B cell (primary cell): ENCODE measurements around the gene POT1.

Source experiments
- CTCF ChIP-seq: fragments of 200-600 bp; IDR thresholded peaks from one replicate; pipeline ENCODE4 v1.8.0; 2022; ENCODE audit warnings: antibody characterized with exemption, mild to moderate bottlenecking
- EZH2 ChIP-seq: IDR thresholded peaks from 2 replicates; pipeline ENCODE4 v1.6.1; 2012; ENCODE audit warnings: borderline replicate concordance, low read depth, mild to moderate bottlenecking, moderate library complexity, low read length; ENCODE audit not compliant: insufficient read depth, poor library complexity, severe bottlenecking

GRCh38 chr7:124799448-124799847 is 130.2 kb downstream of the POT1 start:
- TF ChIP-seq CTCF (no peak), EZH2 (no peak)
